ENCODE data around the gene SLC25A12.
"Not testable (repeated sequence)": the region's sequence is repeated elsewhere in the genome, so short reads cannot be mapped to it uniquely, and the experiment has no call there.

Gene SLC25A12

DNA sequence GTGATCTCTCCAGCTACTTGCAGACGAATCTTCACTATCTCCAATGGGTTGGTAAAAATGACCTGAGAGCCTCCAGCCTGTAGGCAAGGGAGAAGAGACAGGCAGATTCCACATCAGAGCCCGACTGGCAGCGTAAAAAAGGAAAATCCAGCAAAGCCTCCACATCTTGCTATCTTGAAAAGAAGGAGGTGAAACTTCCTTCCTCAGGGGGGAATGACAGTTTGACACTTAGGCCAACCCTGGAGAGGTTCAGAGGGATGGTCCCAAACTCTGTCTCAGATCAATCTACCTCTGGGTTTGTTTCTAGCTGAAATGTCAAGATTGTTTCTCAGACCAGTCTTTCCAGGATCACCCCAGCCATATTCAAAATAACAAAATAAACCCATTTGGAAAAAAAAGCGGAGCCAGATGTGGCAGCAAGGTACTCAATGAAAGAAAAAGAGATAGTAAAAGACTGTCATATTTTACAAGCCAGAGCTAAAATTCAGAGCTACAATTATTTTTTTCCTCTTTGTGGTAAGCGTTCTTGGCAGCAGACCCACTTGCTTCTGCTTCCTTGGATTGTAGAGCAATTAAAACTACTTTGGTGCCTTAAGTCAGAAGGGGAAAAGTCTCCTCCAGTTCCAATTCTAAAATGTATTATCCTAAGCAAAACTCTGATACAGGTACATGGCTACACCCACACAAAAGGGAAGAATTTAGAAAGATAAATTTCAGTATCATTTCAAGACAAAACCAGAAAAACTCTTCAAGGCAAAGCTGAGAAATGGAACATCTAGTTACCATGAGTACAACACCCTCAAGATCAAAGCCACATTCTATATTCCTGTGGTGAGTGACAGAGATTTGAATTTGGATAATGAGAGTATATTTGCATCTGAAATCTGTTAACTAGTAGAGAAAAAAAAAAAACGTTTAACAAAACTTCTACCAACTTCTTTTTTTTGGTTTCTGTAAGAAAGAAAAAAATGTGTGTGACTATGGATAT lies 100.1 kb downstream of the SLC25A12 start:
- in situ Hi-C loops (cut with MboI; ENCODE audit: low sequenced_read_pairs) = no loop called here

DNA sequence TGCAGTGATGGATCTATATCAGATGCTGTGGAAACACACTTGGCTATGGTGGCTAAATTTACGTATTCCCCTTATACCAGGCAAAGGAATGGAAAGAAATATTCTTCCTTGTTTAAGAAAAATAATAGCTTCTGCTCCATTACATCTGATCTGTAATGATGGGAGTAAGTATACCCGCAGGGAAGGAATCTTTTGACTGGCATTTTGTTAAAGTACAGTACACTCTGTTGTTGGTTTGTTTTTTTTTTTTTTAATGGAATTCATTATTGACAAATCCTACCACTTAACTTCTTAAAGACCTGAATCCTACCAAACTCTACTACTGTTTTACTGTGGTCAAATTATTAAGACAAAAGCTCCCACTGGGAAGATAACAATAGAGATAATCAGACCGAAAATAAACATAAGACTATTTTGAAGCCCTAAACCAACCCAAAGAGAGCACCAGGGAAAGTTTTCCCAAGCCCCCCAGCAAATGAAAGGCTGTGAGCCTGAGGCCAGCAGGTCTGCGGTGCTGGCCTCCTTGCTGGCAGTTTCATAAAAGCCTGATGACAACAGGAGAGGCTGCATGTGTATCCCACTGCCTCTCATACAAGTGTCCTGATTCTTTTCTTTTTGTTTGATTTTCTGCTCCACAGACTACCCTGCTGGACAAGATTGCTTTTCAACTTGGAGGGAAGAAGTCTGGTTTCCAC lies 101.0 kb downstream of the SLC25A12 start:
- in situ Hi-C loops (cut with MboI; ENCODE audit: low sequenced_read_pairs) = no loop called here

DNA sequence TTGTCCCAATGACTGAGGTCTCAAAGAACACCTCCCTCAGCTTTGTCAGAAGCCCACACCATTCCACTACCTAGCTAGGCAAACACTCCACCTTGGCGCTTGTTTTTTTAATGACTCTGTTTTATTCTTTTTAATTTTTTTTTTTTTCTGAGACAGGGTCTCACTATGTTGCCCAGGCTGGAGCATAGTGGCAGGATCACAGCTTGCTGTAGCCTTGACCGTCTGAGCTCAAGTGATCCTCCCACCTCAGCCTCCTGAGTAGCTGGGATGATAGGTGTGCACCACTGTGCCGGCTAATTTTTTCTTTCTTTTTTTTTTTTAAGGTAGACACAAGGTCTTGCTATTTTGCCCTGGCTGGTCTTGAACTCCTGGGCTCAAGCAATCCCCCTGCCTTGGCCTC lies 101.9 kb downstream of the SLC25A12 start:
- in situ Hi-C loops (cut with MboI; ENCODE audit: low sequenced_read_pairs) = no loop called here

DNA sequence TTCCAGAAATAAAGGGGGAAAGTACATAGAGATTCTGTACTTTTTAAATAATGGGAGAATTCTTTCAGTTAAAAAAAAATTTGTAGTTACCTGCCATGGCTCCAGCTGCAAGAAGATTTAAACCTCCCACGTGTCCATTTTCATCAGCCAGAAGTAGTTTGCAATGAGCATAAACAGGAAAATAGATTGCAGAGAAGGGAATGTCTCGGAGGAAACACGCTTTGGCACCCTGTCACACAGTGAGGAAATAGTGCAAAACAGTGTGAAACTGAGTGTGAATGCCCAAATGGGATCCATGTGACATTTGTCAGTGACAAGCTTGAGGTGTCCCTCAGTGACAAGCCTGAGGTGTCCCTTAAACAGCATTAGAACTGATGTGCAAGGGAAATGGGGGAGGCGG lies 102.7 kb downstream of the SLC25A12 start:
- in situ Hi-C loops (cut with MboI; ENCODE audit: low sequenced_read_pairs) = no loop called here

DNA sequence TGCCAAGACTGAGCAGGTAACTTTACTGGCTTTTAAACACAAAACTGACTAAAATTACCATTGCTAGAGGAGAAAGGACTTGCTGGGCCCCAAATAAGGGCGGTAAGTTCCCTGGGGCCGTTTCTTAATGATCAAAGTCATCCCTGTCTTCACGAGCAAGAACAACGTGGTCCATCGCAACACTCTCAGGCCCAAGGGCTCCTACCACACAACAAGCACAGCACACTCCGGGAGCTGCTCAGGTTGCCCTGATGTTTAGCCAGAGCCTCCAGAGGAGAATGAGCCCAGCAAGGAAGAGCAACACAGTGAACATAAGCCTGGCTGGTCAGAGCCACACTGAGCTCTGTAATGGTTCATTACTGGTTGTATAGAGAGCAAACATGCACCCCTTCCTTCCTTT lies 104.1 kb downstream of the SLC25A12 start:
- in situ Hi-C loops (cut with MboI; ENCODE audit: low sequenced_read_pairs) = no loop called here

DNA sequence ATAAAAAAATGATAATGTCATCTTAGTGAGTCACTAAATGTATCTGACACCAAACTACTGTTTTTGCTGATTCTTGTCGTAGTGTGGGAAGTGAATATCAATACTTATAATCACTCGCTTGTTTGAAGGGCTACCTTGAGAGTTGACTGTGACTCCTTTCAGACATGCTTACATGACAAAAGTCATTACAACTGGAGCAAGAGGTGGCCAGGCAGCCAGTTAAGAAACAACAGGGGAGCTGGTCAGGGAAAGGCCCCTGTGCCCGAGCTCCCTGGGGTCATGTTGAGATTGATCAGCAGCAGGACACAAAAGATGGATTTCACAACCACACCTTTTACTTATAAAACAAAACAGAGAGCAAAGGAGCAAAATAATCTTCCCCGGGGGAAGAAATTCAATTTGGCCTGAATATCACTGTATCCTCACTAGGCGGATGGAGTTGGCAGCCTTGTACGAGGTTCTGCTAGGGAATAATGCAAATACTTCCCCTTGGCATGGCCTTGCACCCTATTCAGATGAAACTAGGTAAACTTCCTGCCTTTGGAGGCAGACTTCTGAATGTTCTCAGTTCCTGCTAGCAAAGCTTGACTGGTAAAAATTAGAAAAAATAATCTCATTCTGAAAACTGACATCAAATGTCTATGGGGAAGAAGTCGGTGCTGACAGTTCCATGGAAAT lies 105.6 kb downstream of the SLC25A12 start:
- in situ Hi-C loops (cut with MboI; ENCODE audit: low sequenced_read_pairs) = no loop called here

DNA sequence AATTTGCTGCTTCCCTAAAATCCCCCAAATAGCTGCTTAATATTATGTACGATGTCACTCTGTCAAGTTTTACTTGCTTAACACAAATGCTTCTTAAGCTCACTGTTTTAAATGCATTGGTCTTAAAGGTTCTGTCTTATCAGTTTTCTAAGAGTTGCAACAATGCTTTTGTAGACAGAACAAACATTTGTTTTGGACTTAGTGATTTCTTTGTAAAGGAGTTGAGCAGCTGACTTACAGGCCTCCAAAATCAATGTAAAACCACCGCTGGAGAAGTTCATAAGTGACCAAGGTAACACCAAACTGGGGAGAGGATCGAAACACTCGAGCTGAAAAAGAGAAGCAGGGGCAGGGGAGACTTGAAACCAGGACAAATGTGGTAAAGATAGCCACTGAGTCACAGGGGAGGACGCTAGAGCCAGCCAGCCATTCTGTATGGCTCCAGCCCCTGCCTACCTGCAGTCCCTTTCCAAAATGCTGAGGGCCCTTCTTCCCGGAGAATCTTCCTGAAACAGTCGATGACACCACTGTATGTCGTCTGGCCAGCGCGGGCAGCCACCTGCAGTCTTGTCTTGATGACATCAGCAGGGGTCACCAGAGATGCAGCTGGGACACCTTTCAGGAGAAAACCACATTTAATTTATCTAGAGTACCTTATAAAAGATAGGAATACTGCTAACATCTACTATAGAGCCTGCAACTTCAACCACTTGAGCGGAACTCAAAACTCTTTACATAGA lies 106.5 kb downstream of the SLC25A12 start:
- in situ Hi-C loops (cut with MboI; ENCODE audit: low sequenced_read_pairs) = no loop called here

DNA sequence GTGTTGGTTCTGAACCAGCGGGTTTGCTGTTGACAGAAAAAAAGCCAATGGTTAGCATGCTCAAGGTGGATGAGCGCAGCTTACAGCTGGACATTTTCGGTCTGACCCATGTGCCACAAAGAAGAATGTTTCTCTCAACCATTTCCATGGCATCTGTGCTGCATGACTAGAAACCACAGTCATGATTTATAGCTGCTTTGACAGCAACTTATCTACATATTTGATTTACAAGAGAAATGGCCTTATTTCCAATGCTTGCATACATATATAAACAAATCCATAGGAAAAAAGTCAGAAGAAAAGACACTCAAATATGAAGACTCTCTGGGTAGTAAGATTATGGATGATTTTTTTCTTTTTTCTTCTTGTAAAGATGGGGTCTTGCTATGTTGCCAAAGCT lies 108.6 kb downstream of the SLC25A12 start:
- in situ Hi-C loops (cut with MboI; ENCODE audit: low sequenced_read_pairs) = no loop called here

DNA sequence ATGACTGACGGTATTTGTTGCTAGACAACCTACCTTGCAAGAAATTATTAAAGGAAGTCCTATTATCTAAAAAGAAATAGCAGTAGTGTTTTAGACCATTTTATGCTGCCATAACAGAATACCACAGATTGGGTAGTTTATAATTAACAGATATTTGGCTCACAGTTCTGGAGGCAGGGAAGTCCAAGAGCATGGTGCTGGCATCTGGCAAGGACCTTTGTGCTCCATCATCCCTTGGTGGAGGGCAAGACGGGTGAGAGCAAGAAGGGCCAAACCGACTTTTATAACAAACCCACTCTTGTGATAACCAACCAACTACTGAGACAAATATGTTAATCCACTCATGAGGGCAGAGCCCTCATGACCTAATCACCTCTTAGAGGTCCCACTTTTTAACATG lies 115.5 kb downstream of the SLC25A12 start:
- in situ Hi-C loops (cut with MboI; ENCODE audit: low sequenced_read_pairs) = no loop called here

DNA sequence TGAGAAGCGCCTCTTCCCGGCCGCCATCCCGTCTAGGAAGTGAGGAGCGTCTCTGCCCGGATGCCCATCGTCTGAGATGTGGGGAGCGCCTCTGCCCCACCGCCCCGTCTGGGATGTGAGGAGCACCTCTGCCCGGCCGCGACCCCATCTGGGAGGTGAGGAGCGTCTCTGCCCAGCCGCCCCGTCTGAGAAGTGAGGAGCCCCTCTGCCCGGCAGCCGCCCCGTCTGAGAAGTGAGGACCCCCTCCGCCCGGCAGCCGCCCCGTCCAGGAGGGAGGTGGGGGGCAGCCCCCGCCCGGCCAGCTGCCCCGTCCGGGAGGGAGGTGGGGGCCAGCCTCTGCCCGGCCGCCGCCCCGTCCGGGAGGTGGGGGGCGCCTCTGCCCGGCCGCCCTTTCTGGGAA lies 119.5 kb downstream of the SLC25A12 start:
- in situ Hi-C loops (cut with MboI; ENCODE audit: low sequenced_read_pairs) = not testable (repeated sequence)

DNA sequence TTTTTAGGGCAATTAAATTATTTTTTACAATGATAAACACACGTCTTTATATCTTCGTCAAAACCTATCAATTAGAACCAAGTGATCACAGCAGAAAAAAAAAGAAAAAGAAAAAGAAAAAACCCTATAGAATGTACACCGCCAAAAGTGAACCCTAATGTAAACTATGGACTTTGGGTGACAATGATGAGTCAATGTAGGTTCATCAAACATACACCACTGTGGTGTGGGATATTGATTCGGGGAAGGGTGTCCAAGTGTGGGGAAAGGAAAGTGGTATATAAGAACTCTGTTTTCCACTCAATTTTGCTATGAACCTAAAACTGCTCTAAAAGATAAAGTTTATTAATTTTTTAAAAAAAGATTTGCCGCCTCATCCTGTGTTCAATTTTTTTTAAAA lies 121.7 kb downstream of the SLC25A12 start:
- in situ Hi-C loops (cut with MboI; ENCODE audit: low sequenced_read_pairs) = no loop called here

DNA sequence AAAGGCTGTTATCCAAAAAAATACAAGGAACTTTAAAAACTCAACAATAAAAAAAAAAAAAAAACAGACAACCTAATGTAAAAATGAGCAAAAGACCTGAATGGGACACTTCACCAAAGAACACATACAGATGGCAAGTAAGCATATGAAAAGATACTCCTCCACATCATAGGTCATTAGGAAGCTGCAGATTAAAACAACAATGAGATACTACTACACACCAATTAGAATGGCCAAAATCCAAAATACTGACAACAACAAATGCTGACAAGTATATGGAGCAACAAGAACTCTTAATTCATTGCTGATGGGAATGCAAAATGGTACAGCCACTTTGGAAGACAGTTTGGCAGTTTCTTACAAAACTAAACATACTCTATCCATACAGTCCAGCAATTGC lies 122.6 kb downstream of the SLC25A12 start:
- in situ Hi-C loops (cut with MboI; ENCODE audit: low sequenced_read_pairs) = no loop called here

DNA sequence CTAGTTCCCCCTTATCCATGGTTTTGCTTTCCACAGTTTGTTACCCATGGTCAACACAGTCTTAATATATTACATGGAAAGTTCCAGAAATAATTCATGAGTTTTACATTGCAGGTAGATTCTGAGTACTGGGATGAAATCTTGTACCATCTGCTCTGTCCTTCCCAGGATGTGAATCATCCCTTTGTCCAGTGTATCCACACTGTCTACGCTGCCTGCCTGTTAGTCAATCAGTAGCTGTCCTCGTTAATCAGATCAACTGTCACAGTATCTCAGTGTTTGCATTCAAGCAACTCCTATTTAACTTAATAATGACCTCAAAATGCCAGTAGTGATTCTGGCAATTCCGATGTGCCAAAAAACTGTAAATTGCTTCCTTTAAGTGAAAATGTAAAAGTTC lies 130.4 kb downstream of the SLC25A12 start:
- in situ Hi-C loops (cut with MboI; ENCODE audit: low sequenced_read_pairs) = no loop called here

DNA sequence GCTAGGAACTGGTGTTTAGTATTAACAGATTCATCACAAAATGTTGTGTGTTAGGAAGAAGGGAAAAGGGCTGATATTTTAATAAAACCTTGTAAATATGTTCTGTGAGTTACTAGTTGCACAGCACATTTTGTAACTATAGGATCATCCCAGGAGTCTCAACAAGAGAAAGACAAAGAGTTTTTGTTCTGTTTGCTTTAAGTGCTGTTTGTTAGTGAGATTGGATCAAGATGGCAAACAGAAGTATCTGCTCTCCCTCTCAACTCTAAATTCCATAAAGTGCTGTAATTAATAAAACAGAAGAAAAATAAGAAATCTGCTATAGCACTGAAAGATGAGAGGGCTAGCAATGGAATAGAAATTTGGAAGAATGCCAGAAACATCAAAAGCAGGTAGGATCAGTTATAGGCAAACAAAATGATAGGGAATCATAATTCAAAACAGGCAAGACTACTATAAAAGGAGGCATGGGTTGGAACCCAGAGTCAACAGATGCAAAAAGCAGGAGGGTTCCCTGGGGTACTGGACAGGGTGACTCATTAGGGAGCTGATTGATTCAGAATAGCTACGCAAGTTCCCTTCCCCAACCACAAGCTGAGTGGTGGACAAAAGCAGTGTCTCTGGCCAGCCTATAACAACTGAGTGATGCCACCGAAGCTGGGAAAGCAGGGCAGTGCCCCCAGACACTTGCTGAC lies 131.0 kb downstream of the SLC25A12 start:
- in situ Hi-C loops (cut with MboI; ENCODE audit: low sequenced_read_pairs) = no loop called here

DNA sequence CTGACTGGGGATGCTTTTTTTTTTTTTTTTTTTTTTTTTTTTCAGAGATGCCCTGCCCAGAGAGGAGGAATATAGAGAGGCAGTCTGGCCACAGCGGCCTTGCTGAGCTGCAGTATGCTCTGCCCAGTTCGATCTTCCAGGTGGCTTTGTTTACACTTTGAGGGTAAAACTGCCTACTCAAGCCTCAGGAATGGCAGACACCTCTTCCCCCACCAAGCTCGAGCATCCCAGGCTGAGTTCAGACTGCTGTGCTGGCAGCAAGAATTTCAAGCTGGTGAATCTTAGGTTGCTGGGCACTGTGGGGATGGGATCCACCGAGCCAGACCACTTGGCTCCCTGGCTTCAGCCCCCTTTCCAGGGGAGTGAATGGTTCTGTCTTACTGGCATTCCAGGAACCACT lies 132.9 kb downstream of the SLC25A12 start:
- in situ Hi-C loops (cut with MboI; ENCODE audit: low sequenced_read_pairs) = not testable (repeated sequence)

DNA sequence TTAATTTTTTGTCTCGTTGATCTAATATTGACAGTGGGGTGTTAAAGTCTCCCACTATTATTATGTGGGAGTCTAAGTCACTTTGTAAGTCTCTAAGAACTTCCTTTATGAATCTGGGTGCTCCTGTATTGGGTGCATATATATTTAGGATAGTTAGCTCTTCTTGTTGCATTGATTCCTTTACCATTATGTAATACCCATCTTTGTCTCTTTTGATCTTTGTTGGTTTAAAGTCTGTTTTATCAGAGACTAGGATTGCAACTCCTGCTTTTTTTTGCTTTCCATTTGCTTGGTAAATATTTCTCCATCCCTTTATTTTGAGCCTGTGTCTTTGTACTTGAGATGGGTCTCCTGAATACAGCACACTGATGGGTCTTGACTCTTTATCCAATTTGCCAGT lies 135.3 kb downstream of the SLC25A12 start:
- in situ Hi-C loops (cut with MboI; ENCODE audit: low sequenced_read_pairs) = not testable (repeated sequence)

DNA sequence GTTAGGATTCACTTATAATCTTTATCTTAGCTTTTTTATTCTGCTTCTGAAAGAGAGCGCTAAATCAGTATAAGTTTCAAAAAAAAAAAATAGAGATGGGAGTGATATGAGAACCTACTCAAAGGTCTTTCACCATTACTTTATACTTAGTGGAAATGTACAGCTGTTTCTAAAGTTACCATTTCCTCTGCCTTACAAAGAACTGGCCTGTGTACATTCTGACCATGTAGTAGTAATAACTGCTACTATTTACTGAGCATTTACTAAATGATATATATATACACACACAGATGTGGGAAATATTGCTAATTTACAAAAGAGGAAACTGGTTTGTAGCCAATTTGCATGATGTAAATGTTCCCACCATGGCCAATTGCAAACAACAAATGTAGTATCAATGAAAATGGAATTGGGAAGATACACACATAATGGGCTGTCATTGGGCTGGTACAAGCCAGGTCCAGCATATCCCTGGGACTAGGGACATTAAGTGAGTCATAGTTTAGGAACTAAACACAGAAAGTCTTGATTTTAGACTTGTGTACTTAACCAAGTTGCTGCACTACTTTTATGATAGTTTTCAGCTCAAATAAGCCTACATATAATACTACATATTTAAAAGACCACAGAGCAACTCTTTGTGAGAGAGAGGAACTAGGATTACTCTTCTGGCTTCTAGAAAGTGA lies 139.6 kb downstream of the SLC25A12 start:
- in situ Hi-C loops (cut with MboI; ENCODE audit: low sequenced_read_pairs) = no loop called here

DNA sequence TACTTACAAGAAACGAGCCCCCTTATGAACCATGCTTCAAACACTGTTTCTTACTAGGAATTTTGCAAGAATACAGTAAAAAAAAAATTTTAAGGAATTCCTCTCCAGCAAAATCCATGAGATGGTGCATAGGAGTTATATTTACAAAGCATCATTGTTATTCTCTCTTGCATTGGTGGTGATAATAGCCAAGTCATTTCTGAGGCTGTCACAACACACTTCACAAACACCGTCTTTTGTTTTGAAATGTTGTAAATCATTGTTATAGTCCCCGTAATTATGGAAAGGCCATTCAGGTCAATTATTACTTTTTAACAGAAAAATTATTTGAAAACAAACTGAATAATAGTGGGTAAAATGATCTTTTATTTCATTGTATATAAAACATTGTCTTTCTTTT lies 146.7 kb downstream of the SLC25A12 start:
- in situ Hi-C loops (cut with MboI; ENCODE audit: low sequenced_read_pairs) = no loop called here

DNA sequence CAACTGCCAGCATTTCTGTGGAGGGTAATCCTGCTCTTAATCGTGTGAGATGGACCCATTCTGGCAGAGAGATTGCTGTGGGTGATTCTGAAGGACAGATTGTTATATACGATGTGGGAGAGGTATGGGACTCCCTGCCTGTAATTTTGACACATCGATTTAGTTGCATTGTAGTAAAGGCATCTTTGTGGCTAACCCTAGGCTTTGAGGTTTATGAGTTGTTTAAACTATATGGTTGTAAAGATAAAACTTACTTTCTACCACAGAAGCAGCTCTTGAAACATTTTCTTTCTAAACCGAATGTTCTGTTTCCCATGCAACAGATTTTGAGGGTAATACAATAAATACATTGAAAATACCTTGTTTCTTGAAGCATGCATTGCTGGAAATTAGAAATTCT lies 148.2 kb downstream of the SLC25A12 start:
- in situ Hi-C loops (cut with MboI; ENCODE audit: low sequenced_read_pairs) = no loop called here

DNA sequence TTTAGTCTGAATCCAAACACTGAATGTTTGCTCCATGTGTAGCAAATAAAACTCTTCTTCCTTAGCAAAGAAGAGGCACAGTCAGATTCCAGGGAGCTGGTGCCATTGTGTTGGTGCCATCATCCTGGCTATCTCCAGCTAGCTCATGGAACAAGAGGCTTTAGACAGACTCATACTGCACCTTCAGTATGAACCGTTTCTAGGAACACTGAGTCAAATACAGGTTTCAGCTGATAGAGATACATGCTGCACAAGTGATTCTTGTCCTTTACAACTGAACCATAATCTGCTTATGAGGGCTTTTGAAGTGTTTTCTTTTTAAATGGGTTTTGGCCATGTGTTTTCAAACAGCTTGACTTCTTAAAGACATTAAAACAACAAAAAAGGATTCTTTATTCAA lies 148.9 kb downstream of the SLC25A12 start:
- in situ Hi-C loops (cut with MboI; ENCODE audit: low sequenced_read_pairs) = no loop called here
